Left renal cortex interstitium (tissue), 4 donors: ENCODE data around the gene SLC7A8. TPM values are rescaled to one million over a fixed set of nuclear protein-coding genes. Genes with fewer than 3 reads are reported as not detected.
"Not testable (repeated sequence)": the region's sequence is repeated elsewhere in the genome, so short reads cannot be mapped to it uniquely, and the experiment has no call there.

ENCODE experiments used
- DNase-seq, 4 donors: peaks; one replicate each; pipeline ENCODE4 v3.0.0-alpha.2; 2013; ENCODE audit warnings: low read depth in 4 of 4, low spot score in 2 of 4, missing footprints in 1 of 4
- polyA plus RNA-seq, 4 donors: library from polyadenylated mRNA; unstranded; fragments of 120-200 nt; gene quantifications; one replicate each; pipeline ENCODE4 v1.2.1, GENCODE V29; 2013; ENCODE audit not compliant: insufficient read length in 4 of 4

SLC7A8 gene
- polyA plus RNA-seq, 4 donors = 80.6 to 108 (median 96.2) TPM

- DNase-seq = no peak
These were observed 66.0 kb downstream of the SLC7A8 start for GRCh38 chr14:23117371-23118020.

- DNase-seq = no peak
These were observed 67.5 kb downstream of the SLC7A8 start for GRCh38 chr14:23115918-23116317.

DNA sequence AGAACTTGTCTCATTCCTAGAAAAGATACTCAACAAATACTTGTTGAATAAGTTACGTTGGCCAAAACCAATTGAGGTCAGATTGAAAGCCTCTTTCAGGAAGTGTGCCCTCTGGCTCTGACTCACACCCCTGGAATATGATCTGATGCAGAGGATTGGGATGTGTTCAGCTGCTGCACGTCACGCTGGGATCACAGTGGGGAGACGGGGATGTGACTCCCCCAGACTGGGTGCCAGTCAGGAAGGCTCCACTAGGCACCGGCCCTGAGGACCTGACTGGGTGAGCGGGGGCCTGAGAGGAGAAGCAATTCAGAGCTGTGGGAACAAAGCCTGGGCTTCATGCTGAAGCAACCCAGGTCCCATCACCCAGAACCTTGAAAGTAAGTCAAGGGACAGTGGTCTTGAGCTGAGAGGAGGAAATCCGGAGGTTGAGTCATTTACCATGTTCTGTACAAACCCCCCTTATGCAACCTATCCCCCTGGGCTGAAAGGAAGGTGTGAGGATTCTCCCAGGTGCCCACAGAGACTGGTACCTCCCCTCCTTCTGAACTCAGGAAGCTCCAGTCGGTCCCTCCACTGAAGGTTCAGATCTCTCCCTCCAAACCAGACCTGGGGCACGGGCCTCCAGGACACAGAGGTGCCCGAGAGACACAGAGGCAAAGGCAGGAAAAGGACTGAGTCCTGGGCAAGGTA, 68.3 kb downstream of the SLC7A8 start:
- DNase-seq = no peak

GRCh38 chr14:23114669-23115038, 68.8 kb downstream of the SLC7A8 start:
- no peak for DNase-seq

DNA sequence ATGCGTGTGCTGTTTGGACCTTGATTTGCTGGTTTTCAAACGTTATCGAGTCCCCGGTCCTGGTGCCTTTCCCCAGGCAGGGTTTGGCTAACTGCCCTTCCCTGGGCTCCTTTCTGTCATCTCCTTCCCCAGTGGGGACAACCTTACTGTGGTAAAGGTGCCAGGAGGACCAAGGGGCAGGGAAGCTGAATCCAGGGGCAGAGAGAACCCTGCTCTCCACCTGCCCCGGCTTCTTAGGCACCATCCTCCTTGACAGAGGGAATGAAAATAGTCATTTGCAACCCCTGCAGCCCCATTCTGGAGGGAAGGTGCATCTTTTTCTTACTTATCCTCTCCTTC, 69.4 kb downstream of the SLC7A8 start:
- DNase-seq = no peak

DNA sequence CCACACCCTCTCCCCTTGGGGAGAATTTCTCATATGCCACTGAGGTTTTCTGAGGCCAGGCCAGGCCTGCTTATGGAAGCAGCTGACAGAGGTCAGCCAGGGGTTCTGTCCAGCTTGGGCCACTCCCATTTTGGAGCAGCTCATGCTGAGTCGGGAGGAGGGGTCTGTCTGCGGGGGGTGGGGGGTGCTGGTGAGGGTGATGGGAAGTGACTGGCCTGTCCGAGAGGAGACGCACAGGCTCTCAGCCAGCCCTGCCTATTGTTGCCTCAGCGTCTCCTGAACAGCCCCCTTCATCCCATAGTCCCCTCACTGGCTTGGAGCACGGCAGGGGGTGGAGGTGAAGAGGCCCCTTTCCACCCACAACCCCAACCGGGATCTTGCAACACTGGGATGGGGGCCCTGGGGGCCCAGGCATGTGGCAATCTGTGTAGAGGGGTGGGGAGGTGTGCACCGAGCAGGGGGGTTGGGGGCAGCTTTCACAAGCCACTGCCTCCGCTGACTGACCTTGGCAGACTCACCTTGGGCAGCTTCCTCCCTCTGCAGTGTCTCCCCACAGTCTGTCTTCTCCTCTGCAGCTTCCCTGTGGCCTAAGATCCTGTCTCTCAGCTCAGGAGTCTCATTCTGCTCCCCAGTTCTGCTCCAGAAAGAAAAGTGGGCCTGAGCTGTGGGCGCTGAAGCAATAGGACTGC, 69.9 kb downstream of the SLC7A8 start:
- no peak for DNase-seq

GRCh38 chr14:23112359-23113178, 70.9 kb downstream of the SLC7A8 start:
- DNase-seq = no peak

- DNase-seq = no peak
These were observed 72.7 kb downstream of the SLC7A8 start for GRCh38 chr14:23110579-23111365.

- no peak for DNase-seq
These were observed 73.7 kb downstream of the SLC7A8 start for GRCh38 chr14:23109769-23110168.

GRCh38 chr14:23108169-23108568, 75.3 kb downstream of the SLC7A8 start:
- DNase-seq = not testable (repeated sequence)

GRCh38 chr14:23107620-23108019, 75.8 kb downstream of the SLC7A8 start:
- not testable (repeated sequence) for DNase-seq

DNA sequence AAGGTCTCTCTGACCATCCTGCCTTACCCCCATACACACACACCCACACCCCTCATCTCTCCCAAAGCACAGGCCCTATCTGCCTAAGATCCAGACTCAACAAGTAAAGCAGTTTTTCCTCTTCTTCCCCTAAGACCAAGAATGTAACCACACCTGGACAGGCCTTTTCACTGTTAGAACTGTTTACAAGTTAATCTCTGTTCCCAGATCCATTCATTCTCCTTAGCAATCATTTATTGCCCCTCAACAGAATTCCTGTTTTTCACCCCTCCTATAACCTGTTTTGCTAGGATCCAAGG, 76.8 kb downstream of the SLC7A8 start:
- DNase-seq = no peak

- no peak for DNase-seq
These were observed 78.1 kb downstream of the SLC7A8 start for GRCh38 chr14:23105348-23105824.

DNA sequence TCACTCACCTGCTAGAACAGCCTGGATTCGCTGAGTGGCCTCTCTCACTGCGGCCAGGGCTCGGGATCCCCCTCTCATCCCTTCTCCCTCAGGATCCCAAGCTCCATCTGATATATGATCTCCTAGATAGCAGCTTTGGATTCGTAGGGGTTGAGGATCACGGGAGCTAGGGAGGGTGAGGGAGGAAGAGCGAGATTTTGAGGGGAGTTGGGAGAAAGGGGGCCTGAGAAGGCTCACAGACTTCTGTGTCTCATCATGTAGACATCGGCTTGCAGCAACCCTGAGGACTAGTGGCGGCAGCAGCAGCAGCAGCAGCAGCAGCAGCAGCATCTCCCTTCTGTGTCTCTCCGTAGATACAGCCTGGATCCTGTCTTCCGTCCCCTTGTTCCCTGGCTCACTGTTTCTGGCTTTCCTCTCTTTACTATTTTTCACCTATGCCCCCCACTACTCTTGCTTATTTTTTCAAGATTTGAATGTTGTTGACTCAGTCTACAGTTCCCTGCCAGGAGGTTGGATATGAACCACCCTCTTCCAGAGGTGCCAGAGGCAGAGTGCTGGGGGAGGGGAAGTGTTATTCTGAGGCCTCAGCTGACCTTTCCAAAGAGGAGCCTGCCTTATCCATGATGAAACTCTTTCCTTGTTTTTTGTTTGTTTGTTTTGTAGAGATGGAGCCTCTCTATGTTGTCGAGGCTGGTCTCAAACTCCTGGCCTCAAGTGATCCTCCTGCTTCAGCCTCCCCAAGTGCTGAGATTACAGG, 78.7 kb downstream of the SLC7A8 start, which contains the start of gene CIROP:
CIROP (minus strand) TSS at position 399 of the 757 bp plus-strand sequence; CDS start at position 330, 69 bp downstream.
- no peak for DNase-seq

GRCh38 chr14:23104070-23104590, 79.3 kb downstream of the SLC7A8 start:
- no peak for DNase-seq

DNA sequence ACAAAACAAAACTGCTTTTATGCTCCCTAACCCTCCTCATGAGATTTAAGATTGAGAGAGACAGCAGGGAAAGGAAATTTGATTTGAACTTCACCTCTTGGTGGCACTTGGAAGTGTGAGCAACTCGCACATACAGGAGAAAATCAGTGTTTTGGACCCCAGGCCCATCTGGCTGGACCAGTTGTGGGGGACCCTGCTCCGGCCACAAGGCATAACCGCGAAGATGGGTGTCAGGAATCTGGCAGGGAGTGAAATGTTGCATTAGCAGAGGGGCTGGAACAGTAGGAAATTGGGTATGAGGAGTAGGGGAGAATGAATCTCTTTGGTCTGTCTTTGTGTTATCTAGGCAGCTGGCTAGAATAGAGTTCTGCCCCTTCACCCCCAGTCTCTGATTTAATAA, 79.9 kb downstream of the SLC7A8 start:
- DNase-seq = no peak

GRCh38 chr14:23102801-23103200, 80.7 kb downstream of the SLC7A8 start:
- DNase-seq = no peak

DNA sequence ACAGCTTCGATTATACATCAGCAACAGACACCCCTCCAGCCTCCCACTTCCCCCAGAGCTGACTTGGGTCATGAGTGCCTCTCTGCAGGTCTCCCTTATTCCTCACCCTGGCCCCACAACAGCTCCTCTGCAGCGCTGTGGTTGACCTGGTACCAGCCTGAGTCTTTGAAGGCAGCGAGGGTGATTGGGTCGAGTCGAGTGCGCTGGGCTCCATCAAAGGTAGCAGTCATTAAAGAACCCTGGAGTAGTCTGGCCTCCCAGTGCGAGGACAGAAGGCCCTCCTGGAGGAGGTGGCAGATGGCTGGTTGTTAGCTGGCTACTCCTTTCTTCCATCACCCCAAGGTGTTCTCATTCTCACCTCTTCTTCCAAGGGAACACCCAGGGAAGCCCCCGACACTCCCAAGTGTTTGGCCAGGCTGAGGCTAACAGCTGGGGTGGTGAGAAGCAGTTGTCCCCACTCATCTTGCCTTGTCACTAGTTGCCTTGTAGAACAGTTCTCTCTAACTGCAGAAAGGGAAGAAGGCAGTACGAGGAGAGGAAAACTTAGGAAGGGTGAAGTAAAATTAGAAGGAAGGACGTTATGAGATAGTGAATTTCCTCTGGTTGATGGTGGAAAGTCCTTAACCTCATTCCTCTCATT, 81.4 kb downstream of the SLC7A8 start:
- no peak for DNase-seq
